Fibroblast of the aortic adventitia (primary cell): ENCODE data around the gene WDR4. TPM values are rescaled to one million over a fixed set of nuclear protein-coding genes. Genes with fewer than 3 reads are reported as not detected.

Source experiments
- DNase-seq: peaks from one replicate; pipeline ENCODE4 v3.0.0-alpha.2; 2010; ENCODE audit warnings: low read depth
- H3K4me3 ChIP-seq: 2 replicates; pipeline ENCODE4 v1.5.1; 2011; ENCODE audit warnings: low read depth, mild to moderate bottlenecking, control low read depth, low read length, moderate library complexity
- CTCF ChIP-seq: IDR thresholded peaks from 2 replicates; pipeline ENCODE4 v1.5.1; 2011; ENCODE audit warnings: mild to moderate bottlenecking, low read length, control low read depth, inconsistent platforms; ENCODE audit not compliant: insufficient read depth
- total RNA-seq: library from RNA; depleted of rRNA; stranded (reverse); fragments of >200 nt; gene quantifications from 2 replicates; pipeline ENCODE4 v1.2.3, GENCODE V29; 2012; ENCODE audit warnings: low replicate concordance

The WDR4 gene
- total RNA-seq, 1 donor, result 12.8 TPM

GRCh38 chr21:42858185-42858847 lies 21.0 kb downstream of the WDR4 start:
- no peak overlapping the region for H3K4me3 ChIP-seq
- TF ChIP-seq CTCF, result no peak
- DNase-seq, result no peak

- DNase-seq, result no peak
- TF ChIP-seq CTCF, result no peak
- no peak overlapping the region for H3K4me3 ChIP-seq
These were observed 22.1 kb downstream of the WDR4 start for GRCh38 chr21:42857216-42857615.

GRCh38 chr21:42855937-42856335 lies 23.4 kb downstream of the WDR4 start:
- no peak overlapping the region for H3K4me3 ChIP-seq
- no peak for DNase-seq
- no peak for TF ChIP-seq CTCF

GRCh38 chr21:42855171-42855936 lies 24.0 kb downstream of the WDR4 start:
- H3K4me3 ChIP-seq, result no peak overlapping the region
- DNase-seq, result no peak
- no peak for TF ChIP-seq CTCF

- no peak overlapping the region for H3K4me3 ChIP-seq
- TF ChIP-seq CTCF, result no peak
These were observed 24.9 kb downstream of the WDR4 start for GRCh38 chr21:42854246-42855010.

GRCh38 chr21:42853621-42854020 lies 25.7 kb downstream of the WDR4 start:
- no peak overlapping the region for H3K4me3 ChIP-seq
- no peak for TF ChIP-seq CTCF
- no peak for DNase-seq

More at GRCh38 chr21:42854246-42855010, 24.9 kb downstream of the WDR4 start:
- DNase-seq, result no peak
